ENCODE data around the gene PRKACA.

The PRKACA gene

DNA sequence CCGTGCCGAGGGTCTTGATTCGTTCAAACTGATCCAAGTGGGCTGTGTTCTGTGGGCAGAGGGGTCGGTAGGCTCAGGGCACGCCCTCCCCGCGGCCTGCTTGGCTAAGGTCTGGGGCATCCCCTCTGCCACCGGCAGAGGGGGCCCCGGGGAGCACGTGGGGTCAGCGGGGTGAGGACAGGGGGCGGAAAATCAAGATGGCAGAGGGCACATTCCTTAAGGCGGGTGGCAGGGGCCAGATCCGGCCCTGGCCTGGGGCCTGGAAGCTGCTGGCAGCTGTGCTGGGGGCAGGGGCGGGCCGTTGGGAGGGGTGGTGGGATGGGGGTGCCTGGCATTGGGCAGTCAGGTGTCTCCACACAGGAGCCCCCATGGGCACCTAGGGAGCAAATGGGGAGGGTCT lies 10.7 kb downstream of the PRKACA start:
- no peak overlapping the region for H3K27ac ChIP-seq (ENCODE audit: low read depth, low read length, severe bottlenecking)
- no peaks in the 10 kb centered on the region for H3K4me1 ChIP-seq (ENCODE audit: control insufficient read depth, insufficient read depth, low read length, poor library complexity, severe bottlenecking)
- no peaks in the 10 kb centered on the region for H3K9me3 ChIP-seq (ENCODE audit: control insufficient read depth, low read length)
- WGBS, 2 experiments (ENCODE audit: insufficient coverage in 2 of 2) = 93 to 96% methylated on average over 10 to 14 of the region's 16 CpGs
- H3K36me3 ChIP-seq (ENCODE audit: control insufficient read depth, insufficient read depth, low read length) = peaks cover 44% of the 10 kb centered on the region
- no peak overlapping the region for H3K4me3 ChIP-seq (ENCODE audit: extremely low read depth, insufficient read depth, low read length, poor library complexity, severe bottlenecking)

- Histone ChIP-seq H3K4me1 (ENCODE audit: control insufficient read depth, insufficient read depth, low read length, poor library complexity, severe bottlenecking) (no peaks in the 10 kb centered on the region), H3K36me3 (ENCODE audit: control insufficient read depth, insufficient read depth, low read length) (peaks cover 51% of the 10 kb centered on the region), H3K4me3 (ENCODE audit: extremely low read depth, insufficient read depth, low read length, poor library complexity, severe bottlenecking) (no peak overlapping the region), H3K27ac (ENCODE audit: low read depth, low read length, severe bottlenecking) (no peak overlapping the region), H3K9me3 (ENCODE audit: control insufficient read depth, low read length) (no peaks in the 10 kb centered on the region)
- WGBS, 2 experiments (ENCODE audit: insufficient coverage in 2 of 2) = 92 to 100% methylated on average over 3 to 4 of the region's 8 CpGs
These were observed 11.9 kb downstream of the PRKACA start for GRCh38 chr19:14105680-14106079.

- H3K36me3 ChIP-seq (ENCODE audit: control insufficient read depth, insufficient read depth, low read length) = peaks cover 54% of the 10 kb centered on the region
- 88 to 100% methylated on average over 1 of the region's 1 CpG for WGBS, 2 experiments (ENCODE audit: insufficient coverage in 2 of 2)
- H3K4me3 ChIP-seq (ENCODE audit: extremely low read depth, insufficient read depth, low read length, poor library complexity, severe bottlenecking) = no peak overlapping the region
- H3K4me1 ChIP-seq (ENCODE audit: control insufficient read depth, insufficient read depth, low read length, poor library complexity, severe bottlenecking) = no peaks in the 10 kb centered on the region
- no peak overlapping the region for H3K27ac ChIP-seq (ENCODE audit: low read depth, low read length, severe bottlenecking)
- no peaks in the 10 kb centered on the region for H3K9me3 ChIP-seq (ENCODE audit: control insufficient read depth, low read length)
These were observed 14.3 kb downstream of the PRKACA start for GRCh38 chr19:14103310-14103709.

- no peak overlapping the region for H3K27ac ChIP-seq (ENCODE audit: low read depth, low read length, severe bottlenecking)
- H3K36me3 ChIP-seq (ENCODE audit: control insufficient read depth, insufficient read depth, low read length) = peaks cover 54% of the 10 kb centered on the region
- no peaks in the 10 kb centered on the region for H3K9me3 ChIP-seq (ENCODE audit: control insufficient read depth, low read length)
- no peaks in the 10 kb centered on the region for H3K4me1 ChIP-seq (ENCODE audit: control insufficient read depth, insufficient read depth, low read length, poor library complexity, severe bottlenecking)
- no peak overlapping the region for H3K4me3 ChIP-seq (ENCODE audit: extremely low read depth, insufficient read depth, low read length, poor library complexity, severe bottlenecking)
- 92 to 98% methylated on average over 10 of the region's 10 CpGs for WGBS, 2 experiments (ENCODE audit: insufficient coverage in 2 of 2)
These were observed 14.8 kb downstream of the PRKACA start for GRCh38 chr19:14102756-14103155.

GRCh38 chr19:14102102-14102696 lies 15.4 kb downstream of the PRKACA start:
- no peak overlapping the region for H3K4me3 ChIP-seq (ENCODE audit: extremely low read depth, insufficient read depth, low read length, poor library complexity, severe bottlenecking)
- no peaks in the 10 kb centered on the region for H3K9me3 ChIP-seq (ENCODE audit: control insufficient read depth, low read length)
- peaks cover 52% of the 10 kb centered on the region for H3K36me3 ChIP-seq (ENCODE audit: control insufficient read depth, insufficient read depth, low read length)
- no peak overlapping the region for H3K27ac ChIP-seq (ENCODE audit: low read depth, low read length, severe bottlenecking)
- 85 to 97% methylated on average over 9 to 11 of the region's 11 CpGs for WGBS, 2 experiments (ENCODE audit: insufficient coverage in 2 of 2)
- H3K4me1 ChIP-seq (ENCODE audit: control insufficient read depth, insufficient read depth, low read length, poor library complexity, severe bottlenecking) = no peaks in the 10 kb centered on the region

- Histone ChIP-seq H3K4me1 (ENCODE audit: control insufficient read depth, insufficient read depth, low read length, poor library complexity, severe bottlenecking) (no peaks in the 10 kb centered on the region), H3K4me3 (ENCODE audit: extremely low read depth, insufficient read depth, low read length, poor library complexity, severe bottlenecking) (no peak overlapping the region)
- WGBS, 2 experiments (ENCODE audit: insufficient coverage in 2 of 2) = 94 to 98% methylated on average over 5 to 6 of the region's 6 CpGs
These were observed 16.5 kb downstream of the PRKACA start for GRCh38 chr19:14101003-14101545.

GRCh38 chr19:14097532-14098151 lies 19.9 kb downstream of the PRKACA start:
- Histone ChIP-seq H3K4me1 (ENCODE audit: control insufficient read depth, insufficient read depth, low read length, poor library complexity, severe bottlenecking) (no peaks in the 10 kb centered on the region), H3K4me3 (ENCODE audit: extremely low read depth, insufficient read depth, low read length, poor library complexity, severe bottlenecking) (no peak overlapping the region), H3K9me3 (ENCODE audit: control insufficient read depth, low read length) (peaks cover 14% of the 10 kb centered on the region), H3K27ac (ENCODE audit: low read depth, low read length, severe bottlenecking) (no peak overlapping the region), H3K36me3 (ENCODE audit: control insufficient read depth, insufficient read depth, low read length) (peaks cover 40% of the 10 kb centered on the region)
- WGBS, 2 experiments (ENCODE audit: insufficient coverage in 2 of 2) = 86 to 91% methylated on average over 16 to 19 of the region's 21 CpGs

More at GRCh38 chr19:14101003-14101545, 16.5 kb downstream of the PRKACA start:
- Histone ChIP-seq H3K36me3 (ENCODE audit: control insufficient read depth, insufficient read depth, low read length) (peaks cover 53% of the 10 kb centered on the region), H3K27ac (ENCODE audit: low read depth, low read length, severe bottlenecking) (no peak overlapping the region), H3K9me3 (ENCODE audit: control insufficient read depth, low read length) (no peaks in the 10 kb centered on the region)

GRCh38 chr19:14096272-14096992 lies 21.1 kb downstream of the PRKACA start:
- H3K27ac ChIP-seq (ENCODE audit: low read depth, low read length, severe bottlenecking) = no peak overlapping the region
- H3K4me1 ChIP-seq (ENCODE audit: control insufficient read depth, insufficient read depth, low read length, poor library complexity, severe bottlenecking) = peaks cover 3% of the 10 kb centered on the region
- H3K9me3 ChIP-seq (ENCODE audit: control insufficient read depth, low read length) = peaks cover 14% of the 10 kb centered on the region
- WGBS, 2 experiments (ENCODE audit: insufficient coverage in 2 of 2) = 91 to 96% methylated on average over 4 to 8 of the region's 11 CpGs
- peaks cover 28% of the 10 kb centered on the region for H3K36me3 ChIP-seq (ENCODE audit: control insufficient read depth, insufficient read depth, low read length)
- H3K4me3 ChIP-seq (ENCODE audit: extremely low read depth, insufficient read depth, low read length, poor library complexity, severe bottlenecking) = no peak overlapping the region

DNA sequence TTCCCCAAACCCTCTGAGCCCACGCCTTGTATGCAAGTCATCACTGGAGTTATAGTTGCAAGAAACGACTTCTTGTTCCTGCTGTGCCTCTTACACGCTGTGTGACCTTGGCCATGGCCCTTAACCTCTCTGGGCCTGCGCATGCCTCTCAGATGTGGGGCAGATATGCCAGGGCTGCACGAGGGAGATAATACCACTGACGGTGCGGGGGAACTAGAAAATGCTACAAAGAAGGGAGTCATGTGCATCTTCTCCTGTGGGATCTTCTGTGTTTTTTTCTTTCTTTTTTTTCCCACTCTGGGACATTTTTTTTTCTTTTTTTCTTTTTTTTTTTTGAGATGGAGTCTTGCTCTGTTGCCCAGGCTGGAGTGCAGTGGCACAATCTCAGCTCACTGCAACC lies 22.7 kb downstream of the PRKACA start:
- Histone ChIP-seq H3K9me3 (ENCODE audit: control insufficient read depth, low read length) (peaks cover 14% of the 10 kb centered on the region), H3K36me3 (ENCODE audit: control insufficient read depth, insufficient read depth, low read length) (peaks cover 17% of the 10 kb centered on the region), H3K27ac (ENCODE audit: low read depth, low read length, severe bottlenecking) (no peak overlapping the region), H3K4me3 (ENCODE audit: extremely low read depth, insufficient read depth, low read length, poor library complexity, severe bottlenecking) (no peak overlapping the region), H3K4me1 (ENCODE audit: control insufficient read depth, insufficient read depth, low read length, poor library complexity, severe bottlenecking) (peaks cover 3% of the 10 kb centered on the region)
- 90 to 95% methylated on average over 7 of the region's 7 CpGs for WGBS, 2 experiments (ENCODE audit: insufficient coverage in 2 of 2)

GRCh38 chr19:14093117-14093823 lies 24.3 kb downstream of the PRKACA start:
- no peak overlapping the region for H3K27ac ChIP-seq (ENCODE audit: low read depth, low read length, severe bottlenecking)
- WGBS, 2 experiments (ENCODE audit: insufficient coverage in 2 of 2) = 97 to 99% methylated on average over 6 to 8 of the region's 9 CpGs
- H3K9me3 ChIP-seq (ENCODE audit: control insufficient read depth, low read length) = peaks cover 14% of the 10 kb centered on the region
- peaks cover 6% of the 10 kb centered on the region for H3K4me1 ChIP-seq (ENCODE audit: control insufficient read depth, insufficient read depth, low read length, poor library complexity, severe bottlenecking)
- peaks cover 26% of the 10 kb centered on the region for H3K36me3 ChIP-seq (ENCODE audit: control insufficient read depth, insufficient read depth, low read length)
- no peak overlapping the region for H3K4me3 ChIP-seq (ENCODE audit: extremely low read depth, insufficient read depth, low read length, poor library complexity, severe bottlenecking)

Measured in mesodermal cell (in vitro differentiated cells).